Hepatic stellate cell (primary cell): ENCODE data around the gene ARL14.

Experiments used
- DNase-seq: peaks from one replicate; pipeline ENCODE4 v3.0.0; 2011; ENCODE audit warnings: low spot score

Gene ARL14

DNA sequence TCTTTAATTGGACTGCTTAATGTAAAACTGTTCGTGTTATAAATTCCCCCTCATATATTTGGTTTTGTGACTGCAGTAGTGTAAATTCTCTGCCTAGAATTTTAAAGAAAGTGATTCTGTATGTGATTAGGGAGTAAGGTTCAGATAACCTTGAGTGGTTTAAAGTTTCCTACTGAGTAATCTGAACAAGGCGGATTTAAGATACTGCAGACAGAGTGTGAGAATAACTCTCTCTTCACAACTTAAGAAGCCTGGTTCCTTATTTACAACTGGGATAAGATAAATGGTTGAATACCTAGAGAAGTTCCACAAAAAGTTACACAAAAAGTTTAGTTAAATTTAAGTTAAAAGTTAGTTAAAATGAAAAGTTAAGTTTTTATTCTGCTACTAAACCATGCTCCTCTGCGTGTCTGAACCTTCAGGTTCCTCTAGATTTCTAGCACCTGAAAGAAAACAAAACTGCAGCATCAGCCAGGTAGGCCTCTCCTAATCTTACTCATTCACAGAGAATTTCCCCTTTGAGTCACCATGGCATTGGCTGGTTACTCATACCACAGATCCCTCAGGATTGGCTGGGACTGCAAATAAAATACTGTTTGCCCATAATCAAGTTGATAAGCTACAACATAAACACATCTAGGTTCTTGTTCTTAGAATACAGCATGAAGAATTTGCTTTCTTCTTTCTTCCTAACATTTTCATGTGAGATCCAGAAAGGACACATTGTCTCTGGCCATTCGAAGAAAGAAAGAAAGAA is at the start of gene ARL14:
ARL14 (plus strand) TSS at position 614 of the 757 bp plus-strand sequence. CDS start 187 bp downstream, outside the sequence.
- DNase-seq: no peak

DNA sequence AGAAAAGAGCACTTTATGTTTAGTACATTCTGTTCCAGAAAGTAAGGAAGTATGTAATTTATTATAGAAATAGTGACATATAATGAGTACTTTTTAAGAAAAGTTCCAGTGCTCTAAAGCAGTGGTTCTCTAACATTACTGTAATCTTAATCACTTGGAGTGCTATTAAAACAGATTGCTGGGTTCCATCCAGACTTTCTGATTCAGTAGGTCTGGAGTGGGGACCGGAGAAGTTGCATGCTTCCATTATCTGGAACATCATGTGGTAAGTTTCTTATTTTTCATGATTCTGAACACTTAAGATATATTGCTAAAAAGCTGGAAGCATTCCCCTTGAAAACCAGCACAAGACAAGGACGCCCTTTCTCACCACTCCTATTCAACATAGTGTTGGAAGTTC is 47.5 kb upstream of the ARL14 start:
- no peak for DNase-seq

DNA sequence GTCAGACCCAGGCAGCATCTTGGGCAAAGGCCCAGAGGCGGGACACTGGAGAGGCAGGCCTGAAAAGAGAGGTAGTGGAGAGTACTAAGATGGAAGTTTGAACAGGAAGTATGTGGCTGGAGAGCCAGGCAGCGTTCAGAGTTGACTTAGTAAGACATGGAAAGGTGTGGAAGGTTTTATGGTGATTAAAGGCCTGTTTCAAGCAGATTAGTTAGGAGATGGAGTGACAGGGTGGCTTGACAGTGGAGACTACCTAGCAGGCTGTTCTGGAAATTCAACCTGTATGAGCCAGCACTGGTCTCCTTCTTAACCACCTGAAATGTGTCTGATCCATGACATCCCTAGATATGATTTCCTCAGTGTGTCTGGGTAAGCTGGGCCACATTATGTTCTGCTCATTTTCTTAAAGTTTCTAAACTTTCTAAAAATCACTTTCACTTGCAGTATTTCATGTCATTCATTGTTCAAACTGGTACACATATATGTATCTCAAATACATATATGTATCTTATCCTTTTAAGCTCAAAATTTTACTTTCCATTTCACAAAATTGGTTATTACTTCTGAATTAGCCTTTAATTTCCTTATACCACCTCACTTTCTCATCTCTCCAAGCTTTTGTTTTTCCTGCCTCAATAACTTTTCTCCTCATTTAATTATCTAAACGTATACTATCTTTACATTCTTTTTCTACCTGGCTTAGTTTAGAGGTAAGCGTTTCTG is 43.4 kb upstream of the ARL14 start:
- DNase-seq: no peak

- DNase-seq: no peak
These were observed 41.7 kb upstream of the ARL14 start for GRCh38 chr3:160635213-160635612.

- DNase-seq: no peak
These were observed 39.9 kb upstream of the ARL14 start for GRCh38 chr3:160637086-160637485.

- no peak for DNase-seq
These were observed 38.8 kb upstream of the ARL14 start for GRCh38 chr3:160638184-160638583.

DNA sequence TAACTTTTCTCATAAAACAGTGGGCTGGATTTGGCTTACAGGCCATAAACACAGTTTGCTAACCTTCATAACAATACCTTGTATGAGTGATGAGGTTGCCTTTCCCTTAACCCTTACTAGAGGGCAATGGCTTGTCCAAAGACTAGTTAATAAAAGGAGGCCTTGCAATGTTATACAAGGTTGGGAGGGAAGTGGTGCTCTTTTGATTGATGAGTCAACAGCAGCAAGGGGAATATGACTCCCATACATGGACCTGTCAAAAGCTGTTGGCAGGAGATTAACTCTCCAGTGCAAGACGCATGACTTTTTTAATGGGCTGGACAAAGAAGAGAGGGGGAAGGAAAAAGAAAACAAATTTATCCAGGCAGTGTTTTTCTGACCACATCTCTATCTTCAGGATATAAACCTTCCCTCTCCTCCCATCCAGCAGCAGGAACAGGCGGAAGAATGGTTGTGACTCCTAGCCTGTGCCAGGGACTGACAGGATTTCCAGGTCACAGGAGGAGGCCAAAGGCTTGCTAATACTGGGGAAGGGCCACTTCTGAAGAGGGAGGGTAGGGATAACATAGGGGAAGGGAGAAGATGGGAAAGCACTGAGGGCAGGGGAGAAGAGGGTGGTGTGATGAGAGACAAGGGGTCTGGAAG is 35.2 kb upstream of the ARL14 start:
- DNase-seq: no peak

DNA sequence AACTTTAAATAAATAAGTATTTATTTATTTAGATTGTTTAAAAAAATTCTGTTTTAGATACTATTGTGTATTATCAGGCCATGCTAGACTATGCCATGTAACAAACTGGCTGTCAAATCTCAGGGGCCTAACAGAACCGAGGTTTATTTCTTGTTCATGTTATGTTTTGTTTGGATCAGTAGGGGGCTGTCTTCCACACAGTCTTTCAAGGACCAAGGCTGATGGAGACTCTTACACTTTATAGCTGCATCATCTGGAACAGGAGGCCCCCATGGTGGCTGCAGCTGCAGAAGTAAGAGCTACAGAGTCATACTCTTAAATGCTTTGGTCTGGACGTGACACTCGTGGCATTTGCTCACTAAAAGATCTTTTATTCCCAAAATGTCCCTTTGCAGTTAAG is 33.0 kb upstream of the ARL14 start:
- DNase-seq: no peak

DNA sequence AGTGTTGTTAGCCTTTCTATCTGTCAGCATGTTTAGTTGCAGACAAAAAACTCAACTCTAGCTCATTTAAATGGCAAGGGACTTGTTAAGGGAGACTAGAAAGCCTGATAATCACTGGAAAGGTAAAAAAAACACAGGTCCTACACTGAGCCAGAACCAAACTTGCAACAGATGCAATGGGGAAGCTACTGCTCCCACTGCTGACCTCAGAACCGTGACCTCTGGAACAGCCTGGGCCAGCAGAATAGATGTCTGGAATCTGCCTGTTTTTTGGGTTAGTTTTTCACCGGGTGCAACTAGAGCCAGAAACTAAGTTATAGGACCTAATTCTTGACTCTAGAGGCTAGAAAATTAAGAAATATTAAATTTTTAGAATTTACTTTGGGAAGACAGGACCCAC is 32.5 kb upstream of the ARL14 start:
- no peak for DNase-seq

DNA sequence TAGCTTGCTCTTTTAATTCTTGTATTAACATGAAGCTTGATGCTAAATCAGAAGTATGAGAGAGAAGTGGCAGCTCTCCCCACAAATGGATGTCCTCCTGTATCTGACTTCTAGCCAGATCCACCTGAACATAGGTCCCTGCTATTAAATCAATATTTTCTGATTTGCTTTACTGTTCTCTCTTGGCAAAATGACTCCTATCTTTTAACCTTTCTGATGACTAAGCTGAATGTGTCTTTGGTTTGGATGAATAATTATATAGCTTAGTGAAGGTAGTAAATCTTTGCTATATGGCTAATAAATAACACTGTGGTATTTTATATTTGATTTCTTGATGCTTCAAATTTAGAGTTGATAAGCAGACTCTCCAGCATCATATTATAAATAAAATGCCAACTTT is 28.3 kb upstream of the ARL14 start:
- no peak for DNase-seq

DNA sequence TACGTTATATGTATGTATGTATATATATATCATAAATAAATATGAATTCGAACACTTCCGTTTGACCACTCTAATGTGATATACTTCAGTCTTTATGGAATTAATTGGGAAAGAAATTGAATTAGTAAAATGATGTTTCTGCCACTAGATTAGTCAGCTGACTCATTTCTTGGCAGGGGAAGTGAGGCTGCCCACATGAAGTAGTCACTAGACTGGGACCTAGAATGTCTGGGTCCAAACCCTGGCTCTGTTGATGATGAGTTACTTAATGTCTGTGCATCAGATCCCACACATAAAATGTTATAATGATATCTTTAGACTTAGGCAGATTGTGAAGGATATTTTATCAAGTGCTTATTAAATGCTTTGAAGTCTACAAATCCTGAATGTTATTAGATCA is 27.4 kb upstream of the ARL14 start:
- DNase-seq: no peak

GRCh38 chr3:160653512-160653911 is 23.4 kb upstream of the ARL14 start:
- DNase-seq: no peak

- DNase-seq: no peak
These were observed 16.1 kb upstream of the ARL14 start for GRCh38 chr3:160660902-160661301.

- DNase-seq: no peak
These were observed 15.3 kb upstream of the ARL14 start for GRCh38 chr3:160661660-160662059.

GRCh38 chr3:160665231-160665630 is 11.7 kb upstream of the ARL14 start:
- no peak for DNase-seq

- DNase-seq: peak; percentile 21
These were observed 11.0 kb upstream of the ARL14 start for GRCh38 chr3:160665784-160666526.

DNA sequence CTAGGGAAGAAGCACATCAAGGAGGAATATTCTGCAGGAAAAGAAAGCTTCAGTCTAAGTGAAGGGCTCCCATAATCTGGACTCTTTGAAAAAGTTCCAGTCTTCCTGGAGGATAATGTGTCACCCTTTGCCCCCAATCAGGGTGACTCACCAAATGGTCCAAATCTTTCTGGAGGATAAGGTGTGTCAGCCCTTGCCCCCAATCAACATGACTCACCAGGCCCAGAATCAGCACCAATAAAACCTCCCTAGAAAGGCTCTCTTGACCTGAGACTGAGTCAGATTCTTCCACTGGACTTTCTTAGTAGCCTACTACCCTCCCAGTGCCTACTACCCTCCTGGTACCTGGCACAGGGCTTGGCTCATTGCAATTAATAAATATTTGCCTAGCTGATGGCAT is 9.5 kb upstream of the ARL14 start:
- DNase-seq: no peak

DNA sequence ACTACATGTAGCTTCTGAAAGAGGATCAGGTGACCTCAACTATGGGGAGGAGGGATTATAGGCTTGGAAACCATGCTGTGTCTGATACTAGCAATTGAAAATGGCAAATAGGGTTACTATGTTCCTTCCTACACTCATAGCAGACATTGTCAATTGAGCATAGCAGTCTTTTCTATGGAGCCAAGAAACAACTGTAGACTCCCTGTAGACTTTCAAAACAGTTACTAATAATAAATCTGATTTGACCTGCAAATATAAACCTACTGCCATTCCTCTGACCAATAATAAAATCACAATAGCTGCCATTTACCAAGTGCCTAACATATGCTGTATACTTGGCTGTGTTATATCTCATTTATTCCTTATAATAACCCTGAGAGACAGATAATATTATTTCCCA is 8.5 kb upstream of the ARL14 start:
- DNase-seq: no peak

DNA sequence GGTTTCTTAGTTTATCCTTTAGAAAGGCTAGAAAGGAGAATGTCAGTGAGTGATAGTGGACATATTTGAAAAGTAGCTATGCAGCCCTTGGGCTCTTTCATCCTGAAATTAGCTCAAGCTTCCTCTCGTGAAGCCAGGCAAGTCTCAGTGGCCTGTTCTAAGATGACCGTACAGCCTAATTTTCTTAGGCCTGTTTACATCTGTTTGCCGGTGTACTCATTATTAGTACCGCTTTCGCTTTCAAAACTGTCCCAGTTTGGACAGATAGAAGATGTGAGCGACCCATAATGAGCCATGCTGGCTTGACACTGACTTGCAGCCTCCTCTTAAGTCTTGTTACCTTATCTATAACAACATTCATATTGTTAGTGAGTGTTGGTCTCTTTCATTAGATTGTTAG is 5.7 kb upstream of the ARL14 start:
- DNase-seq: no peak

DNA sequence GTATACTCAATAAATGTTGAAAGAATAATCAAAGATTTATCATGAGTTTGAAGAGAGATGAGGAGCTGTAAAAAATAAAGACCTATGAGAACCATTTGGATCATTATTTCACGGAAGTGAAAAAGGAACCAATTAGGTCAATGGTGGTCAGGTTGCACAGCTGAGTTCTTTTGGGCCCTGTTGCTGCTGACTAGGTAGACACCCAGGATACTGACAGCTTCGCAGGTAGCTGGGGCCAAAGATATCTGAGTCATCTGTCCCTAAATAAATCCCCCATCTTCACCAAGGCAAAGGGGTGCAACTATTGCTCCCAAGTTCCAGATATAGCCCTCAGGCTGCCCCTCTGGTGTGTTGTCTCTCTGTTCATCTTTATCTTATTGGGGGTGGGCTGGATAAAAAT is 5.0 kb upstream of the ARL14 start:
- no peak for DNase-seq

GRCh38 chr3:160673188-160673587 is 3.8 kb upstream of the ARL14 start:
- DNase-seq: no peak

- no peak for DNase-seq
These were observed 1.3 kb upstream of the ARL14 start for GRCh38 chr3:160675566-160676124.
